GM12872 (cell line): Measurements from ENCODE around the gene SCGB1C1.
"Not testable (repeated sequence)": the region's sequence is repeated elsewhere in the genome, so short reads cannot be mapped to it uniquely, and the experiment has no call there.

Experiments
- CTCF ChIP-seq: IDR thresholded peaks from 3 replicates; pipeline ENCODE4 v1.5.1; 2011; ENCODE audit warnings: low read depth, mild to moderate bottlenecking, low read length, moderate library complexity; ENCODE audit not compliant: insufficient read depth

SCGB1C1 gene

DNA sequence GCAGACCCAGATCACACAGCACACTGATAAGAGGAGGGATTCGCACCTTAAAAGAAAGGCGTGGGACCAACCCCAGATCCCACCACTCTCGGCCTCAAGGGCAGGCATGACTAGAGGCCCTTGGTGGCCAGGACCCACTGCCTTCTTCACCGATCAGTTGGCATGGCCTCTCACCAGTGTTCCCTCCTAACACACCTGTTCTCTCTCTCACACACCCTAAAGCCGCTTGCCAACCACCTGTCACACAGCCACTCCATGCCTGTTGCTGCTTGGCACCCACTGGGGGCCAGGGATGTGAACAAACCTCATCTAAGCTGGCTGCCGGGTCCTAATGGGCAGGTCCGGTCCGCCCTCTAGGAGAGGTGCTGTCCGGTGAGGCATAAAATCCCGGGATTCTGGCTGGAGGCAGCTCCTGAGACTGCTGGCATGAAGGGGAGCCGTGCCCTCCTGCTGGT lies at the start of gene SCGB1C1:
Gene SCGB1C1 (plus strand): TSS at position 405 of the 455 bp plus-strand sequence. CDS start 22 bp downstream, at position 427.
- not testable (repeated sequence) for TF ChIP-seq CTCF

GRCh38 chr11:189200-189783 lies 3.6 kb upstream of the SCGB1C1 start:
- TF ChIP-seq CTCF, result 0 out of 3 replicates have a peak, but pooled peaks have one; percentile 10

DNA sequence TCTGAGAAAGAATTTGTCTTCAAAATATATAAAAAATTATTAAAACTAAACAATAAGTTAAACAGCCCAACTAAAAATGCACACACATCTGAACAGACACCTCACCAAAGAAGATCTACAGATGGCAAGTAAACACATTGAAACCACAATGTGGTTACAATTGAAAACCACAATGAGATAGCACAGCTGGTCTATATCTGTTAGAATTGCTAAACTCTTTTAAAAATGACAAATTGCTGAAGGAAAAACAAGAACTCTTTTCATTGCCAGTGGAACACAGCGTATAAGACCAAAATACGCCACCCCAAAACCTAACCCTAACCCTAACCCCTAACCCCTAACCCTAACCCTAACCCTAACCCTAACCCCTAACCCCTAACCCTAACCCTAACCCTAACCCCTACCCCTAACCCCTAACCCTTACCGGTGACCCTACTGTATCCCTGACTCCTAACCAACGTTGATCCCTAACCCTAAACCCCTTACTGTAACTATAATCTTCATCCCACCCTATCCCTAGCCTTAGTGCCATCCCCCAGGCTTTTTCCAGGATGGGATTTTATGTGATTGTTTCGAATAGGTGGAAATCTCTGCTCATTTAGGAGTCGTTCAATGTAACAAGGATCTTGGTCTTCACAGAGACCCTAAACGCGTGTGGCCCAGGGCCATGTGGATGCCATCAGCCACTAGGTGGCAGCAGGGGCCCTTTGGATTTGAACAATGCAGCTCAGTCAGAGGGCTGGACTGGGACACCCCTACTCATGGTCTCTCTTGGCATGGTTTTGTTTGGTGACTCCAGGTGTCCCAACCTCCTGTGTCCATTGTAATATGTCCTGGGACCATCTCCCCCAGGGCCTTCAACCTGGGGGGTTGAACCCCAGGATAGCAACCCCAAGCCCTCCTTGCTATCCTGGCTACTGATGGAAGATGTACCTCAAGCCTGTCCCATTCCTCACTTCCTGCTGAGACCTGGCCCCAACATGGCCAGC lies 1.1 kb upstream of the SCGB1C1 start:
- peak; percentile 28; the same call in 1 of the 3 replicates for TF ChIP-seq CTCF

- TF ChIP-seq CTCF, result no peak
These were observed 4.2 kb downstream of the SCGB1C1 start for GRCh38 chr11:196786-197731.

DNA sequence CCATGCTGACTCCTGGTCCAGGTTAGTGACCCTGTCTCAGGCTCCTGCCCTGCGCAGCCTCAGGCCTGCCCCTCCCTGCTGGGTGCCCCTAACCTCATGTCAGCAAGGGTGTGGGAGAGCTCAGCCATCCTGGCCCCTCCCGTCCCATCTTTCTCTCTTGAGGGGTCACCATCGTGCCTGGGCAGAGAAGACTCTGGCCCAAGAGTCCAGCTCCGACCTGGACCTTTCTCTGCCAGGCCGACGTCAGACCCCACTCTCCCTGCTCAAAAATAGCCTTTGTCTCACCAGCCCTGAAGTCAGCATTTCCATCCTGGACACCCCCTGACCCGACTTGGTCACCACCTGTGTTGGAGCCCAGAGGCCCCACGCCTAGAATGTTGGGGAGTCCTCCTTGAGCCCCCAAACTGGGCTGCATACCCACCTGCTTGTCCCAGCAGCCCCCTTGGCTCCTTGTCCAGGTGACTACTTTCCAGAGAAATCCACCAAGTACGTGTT lies 4.9 kb downstream of the SCGB1C1 start:
- no peak for TF ChIP-seq CTCF

DNA sequence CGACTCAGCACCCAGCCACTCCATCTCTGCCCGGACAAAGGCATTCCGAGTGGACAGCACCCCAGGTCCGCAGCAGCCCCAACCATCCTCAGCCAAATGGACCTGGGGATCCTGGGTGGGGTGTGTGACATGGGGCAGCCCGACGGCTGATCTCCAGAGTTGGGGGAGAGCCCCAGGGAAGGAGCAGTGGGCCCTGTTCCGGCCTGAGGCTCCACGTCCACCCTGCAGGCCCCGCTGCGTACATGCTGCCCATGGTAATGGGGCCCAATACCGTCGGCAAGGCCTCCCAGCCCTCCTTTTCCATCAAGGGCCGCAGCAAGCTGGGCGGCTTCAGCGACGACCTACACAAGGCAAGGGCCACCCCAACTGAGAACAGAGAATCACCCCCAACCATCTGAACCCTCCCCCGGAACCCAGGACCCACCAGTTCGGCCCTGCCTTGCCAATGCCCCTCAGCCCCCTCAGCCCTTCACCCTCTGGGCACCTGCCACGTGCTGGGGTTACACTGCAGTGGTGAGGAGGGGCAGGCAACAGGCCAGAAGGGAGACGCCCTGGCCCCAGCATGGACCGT lies 5.4 kb downstream of the SCGB1C1 start:
- no peak for TF ChIP-seq CTCF
